HG02588 (cell line): ENCODE data around the gene GPR35.
"Not testable (repeated sequence)": the region's sequence is repeated elsewhere in the genome, so short reads cannot be mapped to it uniquely, and the experiment has no call there.

Experiments used
- ATAC-seq: cut with Tn5 transposase; IDR thresholded peaks from one replicate; pipeline ENCODE4 v1.9.1; 2021; ENCODE audit warnings: mild to moderate bottlenecking, moderate library complexity; ENCODE audit not compliant: unreplicated experiment

The GPR35 gene

GRCh38 chr2:240650254-240650965 is 25.1 kb downstream of the GPR35 start:
- no peak for ATAC-seq

DNA sequence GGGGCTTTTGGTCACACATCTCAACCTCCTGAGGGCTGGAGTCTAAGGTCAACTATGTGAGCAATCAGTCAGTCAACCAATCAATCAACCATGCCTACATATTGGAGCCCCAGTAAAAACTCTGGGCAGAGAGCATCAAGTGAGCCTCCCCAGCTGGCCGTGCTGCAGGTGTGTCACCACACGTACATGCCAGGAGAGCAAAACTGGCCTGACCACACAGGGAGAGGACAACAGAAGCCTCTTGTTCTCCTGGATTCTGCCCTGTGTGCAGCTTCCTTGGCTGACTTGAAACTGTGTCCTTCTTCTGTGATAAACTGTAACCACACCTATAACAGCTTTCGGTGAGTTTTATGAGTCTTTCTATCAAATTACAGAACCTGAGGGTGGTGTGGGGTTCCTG is 25.9 kb downstream of the GPR35 start:
- ATAC-seq: no peak

DNA sequence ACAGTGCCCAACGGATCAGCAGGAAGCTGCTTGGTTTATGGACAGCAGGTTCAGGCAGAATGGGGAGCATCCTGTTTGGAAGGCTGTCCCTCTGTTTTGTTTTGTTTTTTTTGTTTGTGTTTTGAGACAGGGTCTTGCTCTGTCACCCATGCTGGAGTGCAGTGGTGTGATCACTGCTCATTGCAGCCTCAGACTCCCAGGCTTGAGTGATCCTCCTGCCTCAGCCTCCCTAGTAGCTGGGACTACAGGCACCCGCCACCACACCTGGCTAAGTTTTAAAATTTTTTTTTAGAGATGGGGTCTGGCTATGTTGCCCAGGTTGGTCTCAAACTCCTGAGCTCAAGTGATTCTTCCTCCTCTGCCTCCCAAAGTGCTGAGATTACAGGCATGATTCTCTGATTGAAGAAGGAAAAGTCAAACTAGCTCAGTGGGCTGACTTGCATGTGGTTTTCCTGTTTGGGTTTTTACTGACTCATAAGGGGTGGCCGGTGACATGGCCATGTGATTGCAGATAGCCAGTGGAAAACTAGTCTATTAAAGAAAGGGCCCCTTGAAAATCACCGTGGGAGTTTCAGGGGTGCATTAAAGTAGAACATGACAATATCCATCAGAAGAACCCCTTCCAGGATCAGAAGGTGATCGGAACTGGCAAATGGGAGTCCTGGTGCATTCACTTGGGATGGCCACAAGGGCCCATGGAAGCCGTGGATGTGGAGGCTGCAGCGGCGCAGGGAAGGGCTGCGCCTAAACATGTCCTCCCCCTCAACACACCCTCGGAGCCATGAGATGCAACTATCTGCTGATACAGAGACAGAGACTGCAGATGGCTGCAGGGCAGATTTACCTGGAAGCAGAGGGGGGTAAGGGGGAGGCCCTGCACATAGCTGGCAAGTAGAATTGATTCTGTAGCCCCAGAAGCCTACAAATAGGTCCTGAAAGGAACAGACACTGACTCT is 30.9 kb downstream of the GPR35 start:
- no peak for ATAC-seq

DNA sequence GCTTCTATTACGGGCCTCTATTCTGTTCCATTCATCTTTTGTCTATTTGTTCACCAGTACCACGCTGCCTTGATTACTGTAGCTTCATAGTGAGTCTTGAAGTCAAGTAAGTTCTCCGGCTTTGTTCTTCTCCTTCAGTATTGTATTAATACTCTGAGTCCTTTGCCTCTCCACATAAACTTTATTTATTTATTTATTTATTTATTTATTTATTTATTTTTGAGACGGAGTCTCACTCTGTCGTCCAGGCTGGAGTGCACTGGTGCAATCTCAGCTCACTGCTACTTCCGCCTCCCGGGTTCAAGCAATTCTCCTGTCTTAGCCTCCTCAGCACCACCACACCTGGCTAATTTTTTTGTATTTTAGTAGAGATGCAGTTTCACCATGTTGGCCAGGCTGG is 34.6 kb downstream of the GPR35 start:
- ATAC-seq: not testable (repeated sequence)

GRCh38 chr2:240662681-240663080 is 37.4 kb downstream of the GPR35 start:
- no peak for ATAC-seq

- ATAC-seq: no peak
Observed at GRCh38 chr2:240663546-240664190, 38.4 kb downstream of the GPR35 start.

- ATAC-seq: no peak
Observed at GRCh38 chr2:240664622-240665021, 39.3 kb downstream of the GPR35 start.

DNA sequence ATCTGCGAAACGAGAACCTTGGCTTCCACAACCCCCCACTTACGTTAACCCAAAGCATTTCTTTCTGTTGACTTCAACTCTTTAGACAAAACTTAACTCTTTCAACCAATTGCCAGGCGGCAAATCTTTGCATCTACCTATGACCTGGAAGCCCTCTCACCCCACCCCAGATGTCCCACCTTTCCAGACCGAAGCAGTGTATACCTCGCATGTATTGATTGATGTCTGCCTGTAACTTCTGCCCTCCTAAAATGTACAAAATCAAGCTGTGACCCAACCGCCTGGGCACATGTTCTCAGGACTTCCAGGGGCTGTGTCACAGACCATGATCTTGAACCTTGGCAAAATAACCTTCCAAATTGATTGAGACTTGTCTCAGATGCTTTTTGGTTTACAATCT is 45.1 kb downstream of the GPR35 start:
- ATAC-seq: no peak

GRCh38 chr2:240670950-240671349 is 45.7 kb downstream of the GPR35 start:
- no peak for ATAC-seq

GRCh38 chr2:240672076-240672700 is 46.9 kb downstream of the GPR35 start:
- ATAC-seq: no peak

DNA sequence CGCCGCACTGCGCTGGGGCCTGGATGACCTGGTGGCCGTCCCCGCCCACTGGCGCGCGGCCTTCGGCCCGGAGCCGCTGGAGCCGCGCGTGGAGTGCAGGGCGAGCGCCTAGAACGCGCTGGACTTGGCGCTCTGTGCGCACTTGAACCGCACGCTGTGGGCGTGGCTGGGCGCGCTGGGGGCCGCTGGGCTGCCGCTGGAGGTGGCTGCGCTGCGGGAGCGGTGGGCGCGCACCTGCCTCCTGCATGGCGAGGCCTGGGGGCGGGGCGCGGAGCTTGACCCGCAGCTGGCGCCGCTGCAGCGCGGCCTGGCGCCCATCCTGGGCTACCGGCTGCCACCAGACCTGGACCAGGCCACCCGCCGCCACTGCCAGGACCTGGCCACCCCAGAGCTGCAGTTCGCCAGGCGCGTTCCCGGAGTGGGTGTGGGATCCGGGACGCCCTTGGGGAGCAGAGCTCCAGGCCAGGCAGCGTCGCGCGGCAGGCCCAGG is 47.5 kb downstream of the GPR35 start:
- ATAC-seq: no peak

- not testable (repeated sequence) for ATAC-seq
Observed at GRCh38 chr2:240674461-240675184, 49.3 kb downstream of the GPR35 start.

DNA sequence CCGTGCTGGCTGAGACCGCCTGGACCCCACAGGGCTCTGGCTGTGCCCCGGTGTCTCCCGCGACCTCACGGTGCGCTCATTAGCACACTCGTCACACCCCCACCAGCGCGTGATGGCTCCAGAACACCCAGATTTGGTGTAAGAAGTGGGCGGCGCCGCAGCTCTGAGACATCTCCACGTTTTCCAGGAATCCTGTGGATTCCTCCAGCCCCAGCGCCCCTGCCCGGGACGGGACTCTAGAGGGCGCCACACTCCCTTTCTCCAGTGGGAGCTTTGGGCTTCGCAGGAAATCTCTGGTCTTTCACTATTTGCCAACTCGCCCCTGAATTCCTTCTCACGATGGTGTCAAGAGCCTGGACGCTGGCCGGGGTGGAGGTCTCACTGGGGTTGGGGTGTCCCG is 50.1 kb downstream of the GPR35 start:
- ATAC-seq: not testable (repeated sequence)

DNA sequence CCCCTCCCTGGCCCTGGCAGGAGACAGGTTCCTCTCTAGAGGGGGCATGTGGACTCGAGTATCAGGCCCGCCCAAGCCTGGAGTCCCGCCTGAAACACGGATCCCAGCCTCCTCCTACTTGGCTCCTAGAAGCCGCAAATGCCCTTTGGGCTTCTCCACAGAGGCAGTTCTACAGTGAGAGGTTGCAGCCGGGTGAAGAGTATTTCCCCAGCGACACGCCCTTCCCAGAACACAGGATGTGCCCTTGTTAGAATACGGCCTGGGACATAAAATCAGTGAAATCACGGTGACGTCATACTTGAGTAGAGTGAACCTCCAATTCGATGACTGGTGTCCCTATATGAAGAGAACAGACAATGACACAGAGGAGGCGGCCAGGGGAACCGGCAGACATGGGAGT is 52.8 kb downstream of the GPR35 start:
- ATAC-seq: not testable (repeated sequence)

GRCh38 chr2:240678909-240679308 is 53.6 kb downstream of the GPR35 start:
- not testable (repeated sequence) for ATAC-seq

GRCh38 chr2:240680185-240680584 is 54.9 kb downstream of the GPR35 start:
- ATAC-seq: not testable (repeated sequence)
